Spleen (tissue), 11 donors: ENCODE results near the gene GRIN1. TPM values are rescaled to one million over a fixed set of nuclear protein-coding genes. Genes with fewer than 3 reads are reported as not detected.

Experiments
- DNase-seq: peaks from one replicate; pipeline ENCODE4 v3.0.0-alpha.2; 2020
- H3K27ac ChIP-seq, 8 donors: fragments of 200-600 bp; sonication (generic) in 7 of 8; 1 replicate in 4 of 8; 2 replicates in 4 of 8; pipeline versions ENCODE4 v1.5.0 to v1.8.0; 2016 to 2021; ENCODE audit warnings: inconsistent platforms in 4 of 8, mild to moderate bottlenecking in 4 of 8, moderate library complexity in 1 of 8
- H3K27me3 ChIP-seq, 7 donors: fragments of 200-600 bp; sonication (generic) in 6 of 7; replicated peaks in 1 of 7; 1 replicate in 4 of 7; 2 replicates in 3 of 7; pipeline versions ENCODE4 v1.5.0 to v1.8.0; 2016 to 2021; ENCODE audit warnings: inconsistent platforms in 3 of 7, mild to moderate bottlenecking in 1 of 7
- H3K36me3 ChIP-seq, 6 donors: fragments of 200-600 bp; sonication (generic) in 5 of 6; 1 replicate in 4 of 6; 2 replicates in 2 of 6; pipeline versions ENCODE4 v1.5.0 to v1.8.0; 2016 to 2021; ENCODE audit warnings: inconsistent platforms in 2 of 6
- H3K4me1 ChIP-seq, 6 donors: fragments of 200-600 bp; sonication (generic) in 5 of 6; 1 replicate in 3 of 6; 2 replicates in 3 of 6; pipeline versions ENCODE4 v1.5.0 to v1.8.0; 2016 to 2021; ENCODE audit warnings: inconsistent platforms in 3 of 6
- H3K4me3 ChIP-seq, 8 donors: fragments of 200-600 bp; sonication (generic) in 7 of 8; 1 replicate in 4 of 8; 2 replicates in 4 of 8; pipeline versions ENCODE4 v1.5.0 to v1.8.0; 2016 to 2021; ENCODE audit warnings: inconsistent platforms in 4 of 8, mild to moderate bottlenecking in 4 of 8, moderate library complexity in 2 of 8
- H3K9me3 ChIP-seq, 8 donors: fragments of 200-600 bp; sonication (generic) in 7 of 8; 1 replicate in 4 of 8; 2 replicates in 4 of 8; pipeline versions ENCODE4 v1.5.0 to v1.8.0; 2016 to 2021; ENCODE audit warnings: inconsistent platforms in 4 of 8
- POLR2A ChIP-seq, 3 donors: fragments of 450-650 bp; IDR thresholded peaks; one replicate each; pipeline ENCODE4 v1.5.1; 2017; ENCODE audit warnings: antibody characterized with exemption in 3 of 3, mild to moderate bottlenecking in 1 of 3
- POLR2AphosphoS5 ChIP-seq, 3 donors: sonication (generic); formaldehyde crosslinking; IDR thresholded peaks; one replicate each; pipeline ENCODE4 v1.5.1; 2017; ENCODE audit warnings: antibody characterized with exemption in 3 of 3
- WGBS, 5 donors: extraction: QIAGEN DNeasy Blood & Tissue Kit in 3 of 5; methylation state at CpG; one replicate each; pipeline versions ENCODE4 v1.1.5 to v1.1.7; 2013 to 2018; 5-methylcytosine and 5-hydroxymethylcytosine counted together
- intact Hi-C: fragments of 100-400 bp; cut with DNase I; formaldehyde crosslinking; loops from one replicate; pipeline ENCODE4 v1.15.0; 2023; ENCODE audit warnings: low total_unique reads
- polyA plus RNA-seq, 3 donors: library from polyadenylated mRNA; stranded (reverse); fragments of 200-250 nt; gene quantifications; one replicate each; pipeline ENCODE4 v1.2.1, GENCODE V29; 2013
- total RNA-seq, 7 donors: library from RNA; depleted of rRNA in 3 of 7; stranded (reverse); fragments of >200 nt in 3 of 7; fragmentation: NEBNext Ultra II Directional in 4 of 7; extraction: Animal tissue kit (Norgen Biotek cat#: 25700) in 4 of 7; gene quantifications; one replicate each; pipeline versions ENCODE4 v1.1.0 to v1.2.1, GENCODE V29; 2016 to 2021
- TF ChIP-seq, protein P1 (sequence below), 11 experiments: fragments of 200-600 bp in 7 of 11; fragments of 450-650 bp in 4 of 11; sonication (generic) in 4 of 11; IDR thresholded peaks in 8 of 11; conservative IDR thresholded peaks in 3 of 11; 1 replicate in 7 of 11; 2 replicates in 4 of 11; pipeline versions ENCODE4 v1.4.0 to v1.8.0; 2016 to 2021; ENCODE audit warnings: antibody characterized with exemption in 11 of 11, inconsistent platforms in 4 of 11, mild to moderate bottlenecking in 1 of 11
- donor health status: healthy with polysubstance abuse.
- donor health status: DM: no; HTN: no; CAD: no; lungs with moderate emphysema.
- donor health status: DM: no; HTN: no; CAD: no.
- donor health status: Bipolar disorder and iron deficiency.
- donor health status: healthy.
- donor health status: DM: no; HTN: no; CAD: no.
- donor health status: DM: yes; HTN: yes; CAD: no.

Gene GRIN1
- total and polyA plus RNA-seq, 10 donors: 0.03 to 0.70 (median 0.05) TPM; not detected in 6

DNA sequence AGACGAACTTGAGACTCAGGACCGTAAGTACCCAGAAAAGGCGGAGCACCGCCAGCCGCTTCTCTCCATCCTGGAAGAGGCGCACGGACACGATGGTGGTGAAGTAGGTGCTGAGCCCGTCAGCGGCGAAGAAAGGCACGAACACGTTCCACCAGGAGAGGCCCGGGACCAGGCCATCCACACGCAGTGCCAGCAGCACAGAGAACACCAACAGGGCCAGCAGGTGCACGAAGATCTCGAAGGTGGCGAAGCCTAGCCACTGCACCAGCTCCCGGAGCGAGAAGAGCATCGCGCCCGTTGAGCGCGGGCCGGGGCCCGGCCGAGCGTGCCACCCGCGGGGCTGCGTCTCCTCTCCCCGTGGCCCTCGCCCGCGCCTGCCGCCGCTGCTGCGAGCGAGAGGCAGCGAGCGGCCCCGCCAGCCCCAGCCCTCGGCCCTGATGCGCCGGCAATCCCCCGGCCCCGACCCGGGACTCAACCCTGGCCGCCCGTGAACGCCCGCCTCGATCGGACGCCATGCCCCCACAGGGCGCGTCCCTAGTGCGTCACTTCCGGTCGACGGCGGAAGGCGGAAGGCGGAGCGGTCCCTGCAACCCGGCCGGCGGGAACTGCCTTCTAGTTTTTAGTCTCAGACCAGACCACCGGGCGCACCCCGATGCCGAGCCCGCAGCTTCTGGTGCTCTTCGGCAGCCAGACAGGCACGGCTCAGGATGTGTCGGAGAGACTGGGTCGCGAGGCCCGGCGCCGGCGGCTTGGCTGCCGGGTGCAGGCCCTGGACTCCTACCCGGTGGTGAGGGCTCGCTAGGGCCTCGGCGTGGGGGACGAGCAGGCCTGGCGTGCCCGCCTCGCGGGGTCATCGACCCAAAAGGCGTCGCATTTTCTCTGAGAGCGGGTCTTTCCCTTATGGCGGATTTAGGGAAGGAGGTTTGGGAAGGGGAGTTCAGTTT, 66.4 kb downstream of the GRIN1 start, which contains the start of the genes NDOR1 and TMEM203:
Gene NDOR1 (plus strand): TSS at position 575 of the 944 bp plus-strand sequence. CDS start 78 bp downstream, at position 653.
Gene TMEM203 (minus strand): TSS at position 523 of the 944 bp plus-strand sequence. CDS start 234 bp downstream, at position 289.
- no peaks in the 10 kb centered on the region for H3K9me3 ChIP-seq
- DNase-seq: peak; percentile 98
- intact Hi-C loops: loop anchor here (2.0 kb wide), 1 partner anchor 17 kb away; the partner anchor contains the start of gene RNF208
- peak within 1 kb of the TSS; percentile 79 to 99 (median 97) for H3K4me3 ChIP-seq
- peak within 1 kb of the TSS; percentile 77 to 94 (median 88) for H3K27ac ChIP-seq
- H3K27me3 ChIP-seq: no peaks in the 10 kb centered on the region
- TF ChIP-seq POLR2AphosphoS5 (IDR thresholded peaks at IDR 0.05) (peak; percentile 98), POLR2A (IDR thresholded peaks at IDR 0.05) (peak in 1 of 3 donors; percentile 53)
- TF ChIP-seq, protein P1, sequence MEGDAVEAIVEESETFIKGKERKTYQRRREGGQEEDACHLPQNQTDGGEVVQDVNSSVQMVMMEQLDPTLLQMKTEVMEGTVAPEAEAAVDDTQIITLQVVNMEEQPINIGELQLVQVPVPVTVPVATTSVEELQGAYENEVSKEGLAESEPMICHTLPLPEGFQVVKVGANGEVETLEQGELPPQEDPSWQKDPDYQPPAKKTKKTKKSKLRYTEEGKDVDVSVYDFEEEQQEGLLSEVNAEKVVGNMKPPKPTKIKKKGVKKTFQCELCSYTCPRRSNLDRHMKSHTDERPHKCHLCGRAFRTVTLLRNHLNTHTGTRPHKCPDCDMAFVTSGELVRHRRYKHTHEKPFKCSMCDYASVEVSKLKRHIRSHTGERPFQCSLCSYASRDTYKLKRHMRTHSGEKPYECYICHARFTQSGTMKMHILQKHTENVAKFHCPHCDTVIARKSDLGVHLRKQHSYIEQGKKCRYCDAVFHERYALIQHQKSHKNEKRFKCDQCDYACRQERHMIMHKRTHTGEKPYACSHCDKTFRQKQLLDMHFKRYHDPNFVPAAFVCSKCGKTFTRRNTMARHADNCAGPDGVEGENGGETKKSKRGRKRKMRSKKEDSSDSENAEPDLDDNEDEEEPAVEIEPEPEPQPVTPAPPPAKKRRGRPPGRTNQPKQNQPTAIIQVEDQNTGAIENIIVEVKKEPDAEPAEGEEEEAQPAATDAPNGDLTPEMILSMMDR (IDR thresholded peaks at IDR 0.05 in 8 of 11, conservative IDR thresholded peaks at IDR 0.05 in 3 of 11): no peak
- peaks cover 36 to 69% (median 62%) of the 10 kb centered on the region in 6 donors for H3K4me1 ChIP-seq
- 0 to 1% (median 1%) methylated on average over 56 to 98 of the region's 98 CpGs for WGBS, 5 donors
- H3K36me3 ChIP-seq: peaks cover 0 to 33% (median 7%) of the 10 kb centered on the region in 6 donors

GRCh38 chr9:137206602-137207001, 67.6 kb downstream of the GRIN1 start:
- H3K9me3 ChIP-seq: no peaks in the 10 kb centered on the region
- intact Hi-C loops: no loop called here
- DNase-seq: no peak
- H3K27ac ChIP-seq: no peak overlapping the region
- H3K4me1 ChIP-seq: peaks cover 30 to 62% (median 56%) of the 10 kb centered on the region in 6 donors
- H3K4me3 ChIP-seq: peak overlapping the region in 6 of 8 donors; percentile 91 to 99 (median 97)
- WGBS, 5 donors: 77 to 89% (median 82%) methylated on average over 7 of the region's 7 CpGs
- no peak for TF ChIP-seq POLR2A (IDR thresholded peaks at IDR 0.05)
- TF ChIP-seq, protein P1 (IDR thresholded peaks at IDR 0.05 in 8 of 11, conservative IDR thresholded peaks at IDR 0.05 in 3 of 11): no peak
- no peak for TF ChIP-seq POLR2AphosphoS5 (IDR thresholded peaks at IDR 0.05)
- H3K27me3 ChIP-seq: no peaks in the 10 kb centered on the region
- peaks cover 0 to 44% (median 9%) of the 10 kb centered on the region in 6 donors for H3K36me3 ChIP-seq

DNA sequence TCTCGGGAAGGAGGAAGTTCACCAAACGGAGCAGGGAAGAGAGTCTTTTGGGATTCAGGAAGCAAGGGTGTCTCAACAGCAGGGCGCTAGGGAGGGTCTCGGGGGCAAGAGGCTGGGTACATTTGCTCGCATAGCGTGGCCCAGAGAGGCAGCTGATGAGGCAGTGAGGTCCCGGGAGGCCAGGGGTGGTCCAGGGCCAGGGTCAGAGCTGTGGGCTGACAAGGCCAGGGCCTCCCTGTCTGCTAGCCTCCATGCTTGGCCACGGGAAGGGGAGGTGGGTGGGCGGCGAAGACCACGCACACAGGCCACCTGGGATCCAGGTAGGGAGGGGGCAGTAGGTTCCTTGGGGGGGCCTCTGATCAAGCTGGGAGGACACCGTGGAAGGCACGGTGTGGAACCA, 72.6 kb downstream of the GRIN1 start:
- Histone ChIP-seq H3K36me3 (peaks cover 0 to 87% (median 22%) of the 10 kb centered on the region in 6 donors), H3K4me1 (peaks cover 4 to 19% (median 11%) of the 10 kb centered on the region in 6 donors), H3K4me3 (no peak overlapping the region), H3K27ac (no peak overlapping the region), H3K9me3 (no peaks in the 10 kb centered on the region), H3K27me3 (no peaks in the 10 kb centered on the region)
- TF ChIP-seq, protein P1 (IDR thresholded peaks at IDR 0.05 in 8 of 11, conservative IDR thresholded peaks at IDR 0.05 in 3 of 11): no peak
- peak in 1 of 3 donors; percentile 14 for TF ChIP-seq POLR2AphosphoS5 (IDR thresholded peaks at IDR 0.05)
- 77 to 83% (median 80%) methylated on average over 13 of the region's 13 CpGs for WGBS, 5 donors
- no peak for DNase-seq
- intact Hi-C loops: no loop called here

GRCh38 chr9:137212520-137212919, 73.6 kb downstream of the GRIN1 start:
- H3K27ac ChIP-seq: no peak overlapping the region
- intact Hi-C loops: no loop called here
- H3K27me3 ChIP-seq: no peaks in the 10 kb centered on the region
- peaks cover 0 to 19% (median 9%) of the 10 kb centered on the region in 6 donors for H3K4me1 ChIP-seq
- no peaks in the 10 kb centered on the region for H3K9me3 ChIP-seq
- peaks cover 0 to 90% (median 23%) of the 10 kb centered on the region in 6 donors for H3K36me3 ChIP-seq
- DNase-seq: no peak
- TF ChIP-seq, protein P1 (IDR thresholded peaks at IDR 0.05 in 8 of 11, conservative IDR thresholded peaks at IDR 0.05 in 3 of 11): no peak
- TF ChIP-seq POLR2A (IDR thresholded peaks at IDR 0.05) (no peak), POLR2AphosphoS5 (IDR thresholded peaks at IDR 0.05) (peak in 1 of 3 donors; percentile 26)
- 83 to 93% (median 88%) methylated on average over 11 to 21 of the region's 21 CpGs for WGBS, 5 donors
- no peak overlapping the region for H3K4me3 ChIP-seq
